ENCODE measurements around the gene HNRNPC.
A peak's percentile ranks its signal among the peaks of the same experiment; 100 is the strongest.

HNRNPC gene

DNA sequence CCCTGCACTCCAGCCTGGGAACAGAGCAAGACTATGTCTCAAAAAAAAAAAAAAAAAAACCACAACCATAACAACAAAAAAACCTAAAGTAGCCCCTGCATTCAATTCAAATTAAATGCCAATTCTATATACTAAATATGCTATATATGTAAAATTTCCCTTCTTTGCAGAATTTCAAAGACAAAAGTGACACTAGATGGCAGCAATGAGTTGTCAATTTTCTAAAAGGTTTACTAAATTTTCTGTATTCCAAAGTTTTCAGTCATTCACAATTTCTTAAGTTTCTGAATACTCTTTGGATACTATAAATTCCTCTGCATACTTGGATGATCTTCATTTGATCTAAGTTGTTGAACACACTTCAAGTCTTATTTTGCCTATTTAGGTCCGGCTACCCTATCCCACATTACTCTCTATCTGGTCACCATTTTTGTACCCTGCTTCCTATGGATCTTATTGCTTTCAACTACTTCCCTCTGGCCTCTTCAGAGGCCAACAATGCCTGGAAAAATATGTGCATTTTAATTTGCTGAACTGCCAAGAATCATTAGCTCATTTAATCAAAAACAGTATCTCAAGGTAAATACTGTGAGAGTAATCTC lies 27.9 kb downstream of the HNRNPC start:
- no peak overlapping the region; the same call in 1 of the 2 replicates for H3K27ac ChIP-seq (ENCODE audit: low read depth, low read length)

DNA sequence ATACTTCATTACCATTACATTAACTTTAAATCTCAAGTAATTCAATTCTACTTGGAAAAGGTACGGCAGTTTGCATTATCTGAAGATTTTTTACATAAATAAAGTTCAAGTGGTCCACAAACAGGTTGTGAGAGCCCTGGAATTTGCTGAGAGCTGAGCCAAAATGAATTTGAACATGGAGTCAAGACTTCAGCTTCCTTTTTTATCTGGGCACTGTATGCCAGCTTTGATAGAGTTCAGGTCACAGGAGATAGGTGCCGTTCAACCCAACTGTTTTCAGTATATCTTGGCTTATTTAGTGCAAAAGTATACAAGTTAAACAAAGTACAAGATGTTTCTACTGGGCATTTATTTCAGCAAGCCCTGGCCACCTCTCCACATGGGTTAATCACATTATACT lies 28.8 kb downstream of the HNRNPC start:
- Histone ChIP-seq H3K27ac (ENCODE audit: low read depth, low read length) (peak overlapping the region; percentile 20; the same call in 1 of the 2 replicates), H3K9ac (ENCODE audit: low read depth, low read length) (no peak overlapping the region), H3K9me3 (ENCODE audit: insufficient read depth, low read depth, low read length) (no peaks in the 10 kb centered on the region), H3K27me3 (ENCODE audit: insufficient read depth, low read length) (no peaks in the 10 kb centered on the region), H3K4me3 (ENCODE audit: low read length) (no peak overlapping the region), H3K4me1 (ENCODE audit: insufficient read depth, low read length) (peaks cover 6% of the 10 kb centered on the region; the same call in 1 of the 2 replicates), H3K36me3 (ENCODE audit: insufficient read depth, low read length) (peaks cover 97% of the 10 kb centered on the region)
- WGBS, result 100% methylated on average over 2 of the region's 2 CpGs

More for the DNA sequence above, 27.9 kb downstream of the HNRNPC start:
- no peak overlapping the region for H3K9ac ChIP-seq (ENCODE audit: low read depth, low read length)
- H3K36me3 ChIP-seq (ENCODE audit: insufficient read depth, low read length), result peaks cover 96% of the 10 kb centered on the region
- no peaks in the 10 kb centered on the region for H3K9me3 ChIP-seq (ENCODE audit: insufficient read depth, low read depth, low read length)
- H3K27me3 ChIP-seq (ENCODE audit: insufficient read depth, low read length), result no peaks in the 10 kb centered on the region
- H3K4me3 ChIP-seq (ENCODE audit: low read length), result no peak overlapping the region
- H3K4me1 ChIP-seq (ENCODE audit: insufficient read depth, low read length), result peaks cover 6% of the 10 kb centered on the region; the same call in 1 of the 2 replicates
- WGBS, result 100% methylated on average over 1 of the region's 1 CpG

DNA sequence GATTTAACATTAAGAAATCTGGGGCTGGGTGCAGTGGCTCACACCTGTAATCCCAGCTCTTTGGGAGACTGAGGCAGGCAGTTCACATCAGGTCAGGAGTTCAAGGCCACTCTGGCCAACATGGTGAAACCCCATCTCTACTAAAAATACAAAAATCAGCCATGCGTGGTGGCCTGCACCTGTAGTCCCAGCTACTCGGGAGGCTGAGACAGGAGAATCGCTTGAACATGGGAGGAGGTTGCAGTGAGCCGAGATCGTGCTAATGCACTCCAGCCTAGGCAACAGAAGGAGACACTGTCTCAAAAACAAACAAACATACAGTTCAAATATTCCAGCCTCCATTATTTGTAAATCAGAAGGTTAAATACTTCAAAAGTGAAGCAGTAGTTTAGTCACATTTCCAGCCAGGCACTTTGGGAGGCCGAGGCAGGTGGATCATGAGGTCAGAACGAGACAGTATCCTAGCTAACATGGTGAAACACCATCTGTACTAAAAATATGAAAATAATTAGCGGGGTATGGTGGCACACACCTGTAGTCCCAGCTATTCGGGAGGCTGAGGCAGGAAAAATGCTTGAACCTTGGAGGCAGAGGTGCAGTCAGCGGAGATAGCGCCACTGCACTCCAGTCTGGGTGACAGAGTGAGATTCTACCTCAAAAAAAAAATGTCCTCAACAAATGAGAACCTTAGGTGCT lies 30.3 kb downstream of the HNRNPC start:
- Histone ChIP-seq H3K27ac (ENCODE audit: low read depth, low read length) (no peak overlapping the region), H3K9ac (ENCODE audit: low read depth, low read length) (no peak overlapping the region), H3K4me3 (ENCODE audit: low read length) (no peak overlapping the region), H3K4me1 (ENCODE audit: insufficient read depth, low read length) (peaks cover 6% of the 10 kb centered on the region; the same call in 1 of the 2 replicates), H3K27me3 (ENCODE audit: insufficient read depth, low read length) (no peaks in the 10 kb centered on the region), H3K36me3 (ENCODE audit: insufficient read depth, low read length) (peaks cover 97% of the 10 kb centered on the region), H3K9me3 (ENCODE audit: insufficient read depth, low read depth, low read length) (no peaks in the 10 kb centered on the region)
- WGBS, result 92% methylated on average over 11 of the region's 11 CpGs

DNA sequence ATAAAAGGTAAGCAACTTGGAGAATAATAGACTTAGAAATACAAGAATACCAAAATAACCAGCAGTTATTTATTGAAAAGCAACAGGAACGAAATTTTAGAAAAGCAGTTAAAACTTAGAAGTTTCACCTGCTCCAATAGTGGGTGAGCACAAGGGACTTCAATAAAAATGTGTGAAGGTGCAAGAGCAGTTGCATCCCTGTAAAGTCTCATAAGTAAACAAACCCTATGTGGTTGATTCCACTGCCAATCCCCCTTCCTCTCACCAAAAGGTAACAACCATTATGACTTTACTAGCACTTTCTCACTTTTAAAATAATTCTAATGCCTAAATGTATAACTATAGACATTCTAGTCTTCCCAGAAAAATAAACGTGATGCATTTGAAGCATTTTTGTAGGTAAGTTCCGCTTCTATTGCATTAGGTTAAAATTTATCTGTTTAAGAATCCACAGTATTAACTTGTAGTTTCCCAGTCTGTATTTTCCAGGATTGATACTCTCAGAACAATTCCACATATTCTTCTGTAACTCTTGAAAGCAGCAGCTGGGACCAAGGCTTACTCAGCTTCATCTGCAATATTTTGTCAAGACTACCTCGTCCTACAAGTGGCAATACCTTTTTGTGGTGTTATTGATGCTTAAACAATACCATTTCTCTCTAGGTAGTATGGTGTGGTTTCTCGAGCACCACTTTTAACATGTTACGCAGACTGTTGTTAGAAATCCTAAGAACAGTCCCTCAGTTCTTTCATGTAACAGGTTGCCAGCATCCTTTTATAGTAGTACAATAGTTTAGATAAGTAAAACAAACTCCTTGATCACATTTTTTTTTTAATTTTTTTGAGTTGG lies 32.1 kb downstream of the HNRNPC start:
- WGBS, result 82% methylated on average over 4 of the region's 6 CpGs
- Histone ChIP-seq H3K27me3 (ENCODE audit: insufficient read depth, low read length) (no peaks in the 10 kb centered on the region), H3K4me3 (ENCODE audit: low read length) (no peak overlapping the region), H3K4me1 (ENCODE audit: insufficient read depth, low read length) (peaks cover under 1% of the 10 kb centered on the region; the same call in 1 of the 2 replicates), H3K9me3 (ENCODE audit: insufficient read depth, low read depth, low read length) (no peaks in the 10 kb centered on the region), H3K27ac (ENCODE audit: low read depth, low read length) (peak overlapping the region; percentile 46; the same call in 1 of the 2 replicates), H3K9ac (ENCODE audit: low read depth, low read length) (no peak overlapping the region), H3K36me3 (ENCODE audit: insufficient read depth, low read length) (peaks cover 97% of the 10 kb centered on the region)

DNA sequence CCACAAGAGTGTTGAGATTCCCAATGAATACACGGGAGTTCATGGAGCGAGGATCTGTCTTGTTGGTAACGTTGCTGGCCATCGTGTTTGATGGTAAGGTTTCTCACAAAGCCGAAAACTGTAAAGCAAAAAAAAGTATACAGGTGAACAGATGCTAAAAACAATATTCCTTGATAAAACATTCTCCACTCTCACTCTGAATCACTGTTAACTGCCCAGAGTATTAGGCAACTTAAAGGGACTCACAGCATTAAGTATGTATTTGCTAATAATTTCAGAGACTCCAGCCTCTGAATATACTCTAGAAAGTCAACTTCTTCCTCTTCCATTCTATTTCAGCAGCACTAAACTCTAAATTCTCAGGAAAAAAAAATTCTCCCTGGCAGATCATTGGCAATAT lies 35.1 kb downstream of the HNRNPC start:
- Histone ChIP-seq H3K9me3 (ENCODE audit: insufficient read depth, low read depth, low read length) (no peaks in the 10 kb centered on the region), H3K9ac (ENCODE audit: low read depth, low read length) (no peak overlapping the region), H3K36me3 (ENCODE audit: insufficient read depth, low read length) (peaks cover 98% of the 10 kb centered on the region), H3K4me1 (ENCODE audit: insufficient read depth, low read length) (no peaks in the 10 kb centered on the region; the same call in 1 of the 2 replicates), H3K4me3 (ENCODE audit: low read length) (no peak overlapping the region), H3K27ac (ENCODE audit: low read depth, low read length) (no peak overlapping the region), H3K27me3 (ENCODE audit: insufficient read depth, low read length) (no peaks in the 10 kb centered on the region)
- WGBS, result 94% methylated on average over 5 of the region's 5 CpGs

DNA sequence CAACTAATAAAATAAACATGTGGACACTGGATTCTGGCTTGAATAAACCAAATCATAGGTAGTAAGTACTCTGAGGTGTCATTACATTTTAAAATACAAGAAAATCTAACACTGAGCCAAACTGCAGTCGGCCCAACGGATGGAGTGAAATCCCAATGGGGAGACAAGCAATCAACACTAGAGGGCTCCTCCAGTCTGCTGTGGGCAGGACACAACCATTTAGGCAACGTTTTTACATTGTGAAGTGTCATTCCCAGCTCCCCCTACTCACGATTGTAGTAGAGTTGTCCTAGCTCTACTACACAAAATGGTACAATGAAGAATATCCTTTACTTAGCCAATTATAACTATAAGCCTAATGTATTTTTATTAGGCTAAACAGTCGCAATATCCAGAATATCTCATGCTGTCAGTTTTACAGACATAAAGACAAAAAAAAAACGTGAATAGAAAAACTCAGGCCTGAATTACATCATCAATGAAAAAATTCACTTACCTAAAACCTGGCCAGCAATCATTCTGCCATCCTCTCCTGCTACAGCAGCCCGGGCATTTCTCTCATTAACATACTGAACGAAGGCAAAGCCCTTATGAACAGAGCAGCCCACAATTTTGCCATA lies 35.7 kb downstream of the HNRNPC start:
- H3K9ac ChIP-seq (ENCODE audit: low read depth, low read length), result no peak overlapping the region
- H3K27me3 ChIP-seq (ENCODE audit: insufficient read depth, low read length), result no peaks in the 10 kb centered on the region
- H3K4me3 ChIP-seq (ENCODE audit: low read length), result no peak overlapping the region
- H3K36me3 ChIP-seq (ENCODE audit: insufficient read depth, low read length), result peaks cover 98% of the 10 kb centered on the region
- H3K27ac ChIP-seq (ENCODE audit: low read depth, low read length), result no peak overlapping the region
- no peaks in the 10 kb centered on the region for H3K9me3 ChIP-seq (ENCODE audit: insufficient read depth, low read depth, low read length)
- H3K4me1 ChIP-seq (ENCODE audit: insufficient read depth, low read length), result no peaks in the 10 kb centered on the region; the same call in 1 of the 2 replicates
- WGBS, result 87% methylated on average over 8 of the region's 8 CpGs

DNA sequence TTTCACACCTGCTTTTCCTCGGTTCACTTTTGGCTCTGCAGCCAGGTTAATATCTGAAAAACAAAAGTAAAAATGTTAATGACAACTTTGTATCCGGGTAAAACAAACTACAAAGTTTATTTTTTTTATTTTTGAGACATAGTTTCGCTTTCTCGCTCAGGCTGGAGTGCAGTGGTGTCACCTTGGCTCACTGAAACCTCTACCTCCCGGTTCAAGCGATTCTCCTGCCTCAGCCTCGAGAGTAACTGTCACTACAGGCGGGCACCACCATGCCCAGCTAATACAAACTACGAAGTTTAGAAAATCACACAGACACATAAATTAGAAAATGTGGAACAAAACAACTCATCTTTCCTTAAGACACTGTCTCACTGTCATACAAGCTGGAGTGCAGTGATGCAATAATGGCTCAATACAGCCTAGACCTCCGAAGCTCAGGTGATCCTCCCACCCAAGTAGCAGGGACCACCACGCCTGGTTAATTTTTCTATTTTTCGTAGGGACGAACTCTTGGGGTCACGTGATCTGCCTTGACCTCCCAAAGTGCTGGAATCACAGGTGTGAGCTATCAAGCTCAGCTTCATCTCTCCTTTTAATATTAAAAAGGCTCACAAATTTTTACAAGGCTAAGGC lies 38.1 kb downstream of the HNRNPC start:
- Histone ChIP-seq H3K4me1 (ENCODE audit: insufficient read depth, low read length) (no peaks in the 10 kb centered on the region), H3K9me3 (ENCODE audit: insufficient read depth, low read depth, low read length) (no peaks in the 10 kb centered on the region), H3K9ac (ENCODE audit: low read depth, low read length) (no peak overlapping the region), H3K27ac (ENCODE audit: low read depth, low read length) (no peak overlapping the region), H3K4me3 (ENCODE audit: low read length) (no peak overlapping the region), H3K27me3 (ENCODE audit: insufficient read depth, low read length) (no peaks in the 10 kb centered on the region), H3K36me3 (ENCODE audit: insufficient read depth, low read length) (peaks cover 100% of the 10 kb centered on the region)
- 96% methylated on average over 14 of the region's 14 CpGs for WGBS

DNA sequence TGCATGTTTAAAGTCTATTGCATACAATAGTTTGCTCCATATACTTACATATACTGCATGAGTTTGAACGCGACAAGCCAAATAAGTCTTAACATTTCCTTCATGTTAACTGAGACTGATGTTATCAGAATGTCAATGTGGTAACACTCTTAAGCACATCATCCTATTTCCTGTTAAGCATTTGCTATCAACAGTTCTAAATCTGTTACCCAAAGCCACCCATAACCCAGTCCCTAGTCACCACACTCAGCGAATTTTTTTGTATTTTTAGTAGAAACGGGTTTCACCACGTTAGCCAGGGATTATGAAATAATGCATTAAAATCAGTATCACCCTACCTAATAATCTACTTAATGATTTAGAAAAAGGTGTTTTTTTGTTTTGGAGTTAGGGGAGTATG lies 39.4 kb downstream of the HNRNPC start:
- no peaks in the 10 kb centered on the region for H3K9me3 ChIP-seq (ENCODE audit: insufficient read depth, low read depth, low read length)
- no peaks in the 10 kb centered on the region for H3K27me3 ChIP-seq (ENCODE audit: insufficient read depth, low read length)
- peaks cover 100% of the 10 kb centered on the region for H3K36me3 ChIP-seq (ENCODE audit: insufficient read depth, low read length)
- H3K9ac ChIP-seq (ENCODE audit: low read depth, low read length), result no peak overlapping the region
- no peaks in the 10 kb centered on the region for H3K4me1 ChIP-seq (ENCODE audit: insufficient read depth, low read length)
- no peak overlapping the region for H3K27ac ChIP-seq (ENCODE audit: low read depth, low read length)
- no peak overlapping the region for H3K4me3 ChIP-seq (ENCODE audit: low read length)
- WGBS, result 94% methylated on average over 5 of the region's 5 CpGs

DNA sequence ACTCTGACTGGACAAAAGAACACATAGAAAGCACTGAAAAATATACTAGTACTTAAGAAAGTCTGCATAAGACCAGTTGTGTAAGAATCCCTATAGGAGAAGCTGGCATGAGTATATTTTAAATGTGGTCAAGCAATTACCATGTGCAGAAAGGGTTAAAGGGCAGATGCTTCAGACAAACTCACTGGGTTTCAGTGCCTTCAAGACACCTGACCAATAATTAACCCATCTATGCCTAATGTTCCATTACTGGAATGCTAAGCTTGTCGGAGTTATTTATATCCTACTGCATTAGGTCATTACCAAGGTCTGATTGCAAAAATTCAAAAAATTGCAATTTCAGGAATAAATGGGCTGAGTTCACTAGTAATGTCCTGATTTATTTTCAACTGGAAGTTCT lies 41.3 kb downstream of the HNRNPC start:
- no peak overlapping the region for H3K4me3 ChIP-seq (ENCODE audit: low read length)
- H3K4me1 ChIP-seq (ENCODE audit: insufficient read depth, low read length), result no peaks in the 10 kb centered on the region
- no peak overlapping the region for H3K9ac ChIP-seq (ENCODE audit: low read depth, low read length)
- 95% methylated on average over 1 of the region's 1 CpG for WGBS
- no peaks in the 10 kb centered on the region for H3K9me3 ChIP-seq (ENCODE audit: insufficient read depth, low read depth, low read length)
- H3K27ac ChIP-seq (ENCODE audit: low read depth, low read length), result no peak overlapping the region
- peaks cover 100% of the 10 kb centered on the region for H3K36me3 ChIP-seq (ENCODE audit: insufficient read depth, low read length)
- H3K27me3 ChIP-seq (ENCODE audit: insufficient read depth, low read length), result no peaks in the 10 kb centered on the region

DNA sequence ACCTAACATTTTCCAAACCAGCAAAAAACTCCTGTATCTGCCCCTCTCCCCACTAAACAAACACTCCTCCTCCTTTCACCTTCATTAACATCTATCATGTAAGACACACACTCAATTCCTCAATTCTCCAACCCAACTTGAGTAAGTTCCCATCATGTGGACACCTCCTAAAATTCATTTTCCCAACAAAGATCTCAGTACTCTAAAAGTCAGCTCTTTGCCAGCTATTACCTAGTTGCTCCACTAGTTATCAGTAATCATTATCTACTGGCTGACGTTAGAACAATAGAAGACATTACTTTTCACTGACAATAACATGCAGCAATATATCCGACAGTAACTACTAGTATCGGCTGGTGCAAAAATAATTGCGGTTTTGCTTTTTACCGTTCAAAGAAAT lies 42.1 kb downstream of the HNRNPC start:
- H3K9me3 ChIP-seq (ENCODE audit: insufficient read depth, low read depth, low read length), result no peaks in the 10 kb centered on the region
- no peak overlapping the region for H3K4me3 ChIP-seq (ENCODE audit: low read length)
- H3K27me3 ChIP-seq (ENCODE audit: insufficient read depth, low read length), result no peaks in the 10 kb centered on the region
- H3K27ac ChIP-seq (ENCODE audit: low read depth, low read length), result no peak overlapping the region
- peaks cover 99% of the 10 kb centered on the region for H3K36me3 ChIP-seq (ENCODE audit: insufficient read depth, low read length)
- H3K9ac ChIP-seq (ENCODE audit: low read depth, low read length), result no peak overlapping the region
- H3K4me1 ChIP-seq (ENCODE audit: insufficient read depth, low read length), result no peaks in the 10 kb centered on the region
- WGBS, result 95% methylated on average over 5 of the region's 5 CpGs
